Measurements from ENCODE around the gene SH2D2A.

SH2D2A gene

DNA sequence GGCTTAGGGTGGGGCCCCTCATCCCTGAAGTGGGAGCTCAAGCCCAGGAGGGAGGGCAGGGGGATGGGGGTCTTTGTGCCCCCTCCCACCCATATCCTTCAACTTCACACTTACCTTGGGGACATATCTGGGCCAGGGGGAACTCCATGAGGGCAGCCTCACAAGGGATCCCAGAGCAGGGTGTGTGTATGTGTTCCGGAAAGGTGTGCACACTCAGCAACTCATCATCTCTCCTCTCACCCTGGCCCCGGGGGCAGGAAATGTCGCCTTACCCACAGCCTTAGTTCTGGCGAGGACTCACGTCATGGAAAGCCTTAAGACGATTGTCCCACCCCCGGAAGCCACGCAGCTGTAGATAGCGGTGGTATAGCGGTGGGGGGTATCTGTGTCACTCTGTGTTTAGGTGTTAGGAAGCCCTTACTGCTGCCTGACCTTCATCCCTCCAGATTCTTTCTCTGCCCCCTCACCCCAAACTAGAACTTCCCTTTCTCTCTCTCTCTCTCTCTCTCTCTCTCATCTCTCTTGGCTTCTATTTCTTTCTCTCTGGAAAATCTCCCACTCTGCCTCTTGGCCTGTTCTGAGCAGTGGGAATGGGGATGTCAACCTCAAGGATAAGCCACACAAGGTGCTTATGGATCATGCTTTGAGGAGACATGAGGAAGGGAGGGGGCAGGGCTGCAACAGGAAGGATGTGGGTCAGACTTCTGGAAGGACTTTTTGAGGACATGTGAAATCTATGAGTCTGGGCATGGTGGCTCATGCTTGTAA is at the start of gene SH2D2A:
SH2D2A (minus strand) TSS at position 288 of the 768 bp plus-strand sequence; CDS start at position 148, 140 bp downstream.
- Histone ChIP-seq H2AFZ (ENCODE audit: low read length, unreplicated experiment) (no peak within 1 kb of the TSS), H3K4me1 (ENCODE audit: control insufficient read depth, insufficient read depth, low read length, unreplicated experiment) (peaks cover 28% of the 10 kb centered on the region), H3K36me3 (ENCODE audit: insufficient read depth, low read length) (no peaks in the 10 kb centered on the region; the same call in 1 of the 2 replicates), H3K79me2 (ENCODE audit: control insufficient read depth, insufficient read depth, low read length, unreplicated experiment) (peaks cover 2% of the 10 kb centered on the region), H3K27me3 (ENCODE audit: insufficient read depth, low read length) (no peaks in the 10 kb centered on the region), H3K27ac (ENCODE audit: low read depth, low read length) (peak within 1 kb of the TSS; percentile 24; the same call in 1 of the 2 replicates), H3K4me3 (ENCODE audit: low read depth, low read length) (no peak within 1 kb of the TSS)

DNA sequence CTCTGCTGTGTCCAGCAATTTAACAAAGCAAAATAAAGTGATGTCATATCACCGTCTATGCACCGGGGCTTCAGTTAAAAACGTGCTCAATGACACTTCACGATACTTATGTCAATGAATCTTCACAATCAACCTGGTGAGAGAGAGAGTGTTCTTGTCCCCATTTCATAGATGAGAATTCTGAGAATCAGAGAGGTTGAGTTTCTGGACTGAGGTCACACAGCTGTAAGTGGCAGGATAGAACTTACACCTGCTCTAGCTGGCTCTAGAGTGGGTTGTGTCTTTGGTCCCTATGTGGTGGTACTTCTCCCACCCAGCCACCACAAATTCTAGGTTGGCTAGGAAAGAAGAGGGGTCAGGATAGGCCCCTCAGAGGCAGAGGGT is 49.2 kb upstream of the SH2D2A start:
- Histone ChIP-seq H3K36me3 (ENCODE audit: insufficient read depth, low read length) (no peaks in the 10 kb centered on the region), H3K27me3 (ENCODE audit: insufficient read depth, low read length) (peaks cover 11% of the 10 kb centered on the region; the same call in 1 of the 2 replicates), H3K79me2 (ENCODE audit: control insufficient read depth, insufficient read depth, low read length, unreplicated experiment) (no peaks in the 10 kb centered on the region), H3K4me3 (ENCODE audit: low read depth, low read length) (no peak overlapping the region), H3K4me1 (ENCODE audit: control insufficient read depth, insufficient read depth, low read length, unreplicated experiment) (peaks cover 9% of the 10 kb centered on the region), H2AFZ (ENCODE audit: low read length, unreplicated experiment) (no peak overlapping the region), H3K27ac (ENCODE audit: low read depth, low read length) (no peak overlapping the region)

DNA sequence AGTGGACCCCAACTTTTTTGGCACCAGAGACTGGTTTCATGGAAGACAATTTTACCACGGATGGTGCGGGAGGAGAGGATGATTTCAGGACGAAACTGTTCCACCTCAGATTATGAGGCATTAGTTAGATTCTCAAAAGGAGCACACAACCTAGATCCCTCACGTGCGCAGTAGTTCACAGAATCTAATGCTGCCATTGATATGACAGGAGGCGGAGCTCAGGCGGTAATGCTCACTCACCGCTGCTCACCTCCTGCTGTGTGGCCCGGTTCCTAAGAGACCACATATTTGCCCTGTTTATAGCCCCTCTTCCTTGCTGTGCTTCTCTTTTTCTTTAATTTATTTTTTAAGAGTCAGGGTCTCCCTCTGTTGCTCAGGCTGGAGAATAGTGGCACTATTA is 48.6 kb upstream of the SH2D2A start:
- peaks cover 8% of the 10 kb centered on the region for H3K4me1 ChIP-seq (ENCODE audit: control insufficient read depth, insufficient read depth, low read length, unreplicated experiment)
- no peak overlapping the region for H2AFZ ChIP-seq (ENCODE audit: low read length, unreplicated experiment)
- no peaks in the 10 kb centered on the region for H3K36me3 ChIP-seq (ENCODE audit: insufficient read depth, low read length)
- H3K27ac ChIP-seq (ENCODE audit: low read depth, low read length), result no peak overlapping the region
- H3K79me2 ChIP-seq (ENCODE audit: control insufficient read depth, insufficient read depth, low read length, unreplicated experiment), result no peaks in the 10 kb centered on the region
- H3K4me3 ChIP-seq (ENCODE audit: low read depth, low read length), result no peak overlapping the region
- peaks cover 15% of the 10 kb centered on the region; the same call in 1 of the 2 replicates for H3K27me3 ChIP-seq (ENCODE audit: insufficient read depth, low read length)

DNA sequence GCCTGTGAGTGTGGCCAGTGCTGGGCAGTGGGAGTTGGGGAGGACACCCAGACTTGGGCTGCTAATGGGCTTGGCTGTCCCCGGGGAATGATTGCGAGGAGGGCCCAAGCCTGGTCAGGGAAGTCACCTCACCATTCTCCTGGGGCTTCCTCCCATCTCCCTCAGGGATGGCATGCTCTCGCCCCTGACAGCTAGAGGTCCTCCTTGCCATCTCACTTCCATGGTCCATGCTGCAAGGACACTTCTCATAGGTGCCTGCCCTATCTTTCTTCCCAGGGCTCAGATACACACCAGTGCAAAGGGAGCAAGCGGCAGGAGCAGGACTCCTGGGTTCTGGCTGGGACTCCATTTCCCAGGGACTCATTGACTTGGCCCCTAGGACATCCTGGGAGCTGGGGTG is 48.1 kb upstream of the SH2D2A start:
- no peak overlapping the region for H2AFZ ChIP-seq (ENCODE audit: low read length, unreplicated experiment)
- no peak overlapping the region for H3K27ac ChIP-seq (ENCODE audit: low read depth, low read length)
- no peak overlapping the region for H3K4me3 ChIP-seq (ENCODE audit: low read depth, low read length)
- H3K36me3 ChIP-seq (ENCODE audit: insufficient read depth, low read length), result no peaks in the 10 kb centered on the region
- H3K27me3 ChIP-seq (ENCODE audit: insufficient read depth, low read length), result peaks cover 16% of the 10 kb centered on the region; the same call in 1 of the 2 replicates
- H3K4me1 ChIP-seq (ENCODE audit: control insufficient read depth, insufficient read depth, low read length, unreplicated experiment), result peaks cover 4% of the 10 kb centered on the region
- no peaks in the 10 kb centered on the region for H3K79me2 ChIP-seq (ENCODE audit: control insufficient read depth, insufficient read depth, low read length, unreplicated experiment)

DNA sequence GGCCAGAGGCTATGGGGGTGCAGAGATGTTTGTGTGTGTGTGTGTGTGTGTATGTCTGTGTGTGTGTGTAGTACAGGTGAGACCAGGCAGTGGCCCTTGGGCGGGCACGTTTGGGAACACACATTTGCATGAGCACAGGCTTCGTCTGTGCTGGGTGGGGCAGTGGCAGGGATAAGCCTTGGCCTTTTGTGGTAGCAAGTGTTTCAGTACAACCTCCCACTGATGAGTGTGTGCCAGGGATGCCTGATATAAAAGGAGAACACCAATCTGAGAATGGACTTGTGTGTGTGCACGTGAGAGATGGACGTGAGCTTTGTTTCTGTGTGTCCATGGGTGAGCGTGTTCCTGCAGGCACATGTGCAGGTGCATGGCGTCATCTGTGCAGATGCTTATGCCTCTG is 47.0 kb upstream of the SH2D2A start:
- peaks cover 24% of the 10 kb centered on the region for H3K27me3 ChIP-seq (ENCODE audit: insufficient read depth, low read length)

DNA sequence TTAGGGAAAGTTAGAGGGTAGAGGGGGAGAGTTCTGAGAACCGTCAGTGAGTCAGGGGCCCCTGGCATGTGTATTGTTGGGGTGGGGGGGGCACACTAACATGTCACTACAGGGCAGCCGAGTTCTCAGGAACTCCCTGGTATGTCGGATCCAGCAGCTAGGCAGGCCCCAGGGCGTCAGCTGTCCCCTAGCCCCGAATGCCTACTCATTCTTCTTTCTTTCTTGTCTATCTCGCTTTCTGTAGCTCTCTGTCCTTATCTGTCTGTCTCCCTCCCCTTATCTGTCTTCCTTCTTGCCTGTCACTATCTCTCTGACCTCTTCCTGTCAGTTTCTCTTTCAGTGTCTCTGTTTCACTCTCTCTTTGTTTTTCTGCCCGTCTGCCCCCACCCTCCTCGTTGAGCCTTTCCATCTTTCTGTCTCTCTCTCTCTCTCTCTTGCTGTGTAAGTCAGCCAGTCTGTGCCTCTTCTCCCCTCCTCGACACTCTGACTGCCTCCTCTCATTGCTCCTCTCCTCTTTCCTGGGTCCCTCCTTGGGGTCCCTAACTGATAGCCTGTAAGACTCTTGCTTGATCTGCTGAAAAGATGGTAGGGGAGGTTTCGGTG is 46.5 kb upstream of the SH2D2A start:
- H3K79me2 ChIP-seq (ENCODE audit: control insufficient read depth, insufficient read depth, low read length, unreplicated experiment), result no peaks in the 10 kb centered on the region
- H3K36me3 ChIP-seq (ENCODE audit: insufficient read depth, low read length), result no peaks in the 10 kb centered on the region
- no peak overlapping the region for H3K4me3 ChIP-seq (ENCODE audit: low read depth, low read length)
- H3K4me1 ChIP-seq (ENCODE audit: control insufficient read depth, insufficient read depth, low read length, unreplicated experiment), result peaks cover 3% of the 10 kb centered on the region
- H2AFZ ChIP-seq (ENCODE audit: low read length, unreplicated experiment), result no peak overlapping the region
- H3K27me3 ChIP-seq (ENCODE audit: insufficient read depth, low read length), result peaks cover 30% of the 10 kb centered on the region
- no peak overlapping the region for H3K27ac ChIP-seq (ENCODE audit: low read depth, low read length)

More for the DNA sequence above, 47.0 kb upstream of the SH2D2A start:
- Histone ChIP-seq H3K79me2 (ENCODE audit: control insufficient read depth, insufficient read depth, low read length, unreplicated experiment) (no peaks in the 10 kb centered on the region), H3K36me3 (ENCODE audit: insufficient read depth, low read length) (no peaks in the 10 kb centered on the region), H3K27ac (ENCODE audit: low read depth, low read length) (no peak overlapping the region), H2AFZ (ENCODE audit: low read length, unreplicated experiment) (no peak overlapping the region), H3K4me1 (ENCODE audit: control insufficient read depth, insufficient read depth, low read length, unreplicated experiment) (peaks cover 3% of the 10 kb centered on the region), H3K4me3 (ENCODE audit: low read depth, low read length) (no peak overlapping the region)

DNA sequence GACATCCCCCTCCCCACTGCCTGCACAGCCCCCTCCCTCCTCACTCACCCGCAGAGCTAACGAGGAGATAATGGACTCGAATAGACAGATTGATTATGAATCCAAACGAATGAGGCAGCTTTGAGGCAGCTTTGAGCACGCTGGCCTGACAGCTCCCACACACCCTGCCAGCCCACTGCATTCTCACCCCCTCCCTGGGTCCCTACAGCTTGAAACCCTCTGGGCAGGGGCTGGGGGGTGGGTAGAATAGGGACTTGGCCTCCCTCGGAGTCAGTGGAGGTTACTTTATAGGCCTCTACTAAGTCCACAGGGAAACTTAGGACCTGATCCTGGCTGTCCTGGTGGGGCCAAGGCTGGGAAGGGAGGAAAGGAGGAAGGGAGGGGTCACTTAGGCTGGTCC is 45.9 kb upstream of the SH2D2A start:
- Histone ChIP-seq H3K4me1 (ENCODE audit: control insufficient read depth, insufficient read depth, low read length, unreplicated experiment) (peaks cover 3% of the 10 kb centered on the region), H3K27me3 (ENCODE audit: insufficient read depth, low read length) (peaks cover 35% of the 10 kb centered on the region), H3K27ac (ENCODE audit: low read depth, low read length) (no peak overlapping the region), H3K36me3 (ENCODE audit: insufficient read depth, low read length) (no peaks in the 10 kb centered on the region), H3K79me2 (ENCODE audit: control insufficient read depth, insufficient read depth, low read length, unreplicated experiment) (no peaks in the 10 kb centered on the region), H3K4me3 (ENCODE audit: low read depth, low read length) (no peak overlapping the region), H2AFZ (ENCODE audit: low read length, unreplicated experiment) (no peak overlapping the region)

DNA sequence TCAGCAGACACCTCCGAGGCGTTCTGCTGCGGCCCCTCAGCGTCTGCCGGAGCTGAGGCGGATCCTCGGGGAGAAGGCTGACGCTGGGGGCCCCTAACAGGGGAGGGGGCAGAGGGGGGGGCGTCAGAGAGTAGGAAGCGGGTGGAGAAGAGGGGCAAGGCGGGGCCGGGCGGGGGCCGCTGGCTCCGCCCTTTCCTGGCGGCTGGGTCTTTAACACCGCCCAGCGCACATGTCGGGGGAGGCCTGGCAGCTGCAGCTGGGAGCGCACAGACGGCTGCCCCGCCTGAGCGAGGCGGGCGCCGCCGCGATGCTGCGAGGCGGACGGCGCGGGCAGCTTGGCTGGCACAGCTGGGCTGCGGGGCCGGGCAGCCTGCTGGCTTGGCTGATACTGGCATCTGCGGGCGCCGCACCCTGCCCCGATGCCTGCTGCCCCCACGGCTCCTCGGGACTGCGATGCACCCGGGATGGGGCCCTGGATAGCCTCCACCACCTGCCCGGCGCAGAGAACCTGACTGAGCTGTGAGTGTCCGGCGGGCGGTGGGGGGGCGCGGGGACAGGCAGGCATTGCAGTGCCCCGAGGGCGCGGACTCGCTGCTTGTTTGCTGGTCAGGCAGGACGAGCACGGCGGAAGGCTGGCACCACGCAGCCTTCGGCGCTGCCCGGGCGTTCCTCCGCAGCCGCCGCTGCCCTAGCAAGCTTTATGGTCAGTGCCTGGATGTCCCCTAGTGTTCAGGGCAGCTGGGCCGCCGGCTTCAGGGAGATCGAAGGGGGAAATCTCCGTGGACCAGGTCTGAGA is 44.2 kb upstream of the SH2D2A start, which contains the start of gene NTRK1:
NTRK1 (plus strand) TSS at position 238 of the 796 bp plus-strand sequence; CDS start at position 308, 70 bp downstream.
- H2AFZ ChIP-seq (ENCODE audit: low read length, unreplicated experiment), result peak within 1 kb of the TSS; percentile 73

DNA sequence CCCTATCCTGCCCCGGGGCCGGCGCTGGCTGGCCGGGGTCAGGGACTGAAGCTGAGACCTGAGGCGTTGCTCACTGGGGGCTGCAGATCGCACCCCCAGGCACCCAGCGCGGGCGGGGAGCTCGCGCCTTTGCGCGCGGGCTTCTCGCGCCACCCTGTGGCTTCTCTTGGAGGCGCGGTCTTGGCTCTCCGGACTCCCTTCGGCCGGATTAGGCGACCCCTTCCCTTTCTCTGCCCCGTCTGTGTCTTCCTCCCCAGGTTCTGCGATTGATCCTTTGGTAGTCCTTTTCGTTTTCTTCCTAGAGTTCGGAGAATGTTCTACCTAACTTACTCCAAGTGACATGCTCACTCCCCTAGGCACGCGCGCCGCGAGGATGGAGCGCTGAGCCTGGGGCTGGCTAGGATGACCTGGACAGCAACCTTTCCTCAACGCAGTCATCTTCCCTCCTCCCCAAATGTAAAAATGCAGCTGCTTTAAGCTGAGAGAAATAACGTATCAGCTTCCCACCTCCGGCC is 43.5 kb upstream of the SH2D2A start:
- H3K36me3 ChIP-seq (ENCODE audit: insufficient read depth, low read length), result no peaks in the 10 kb centered on the region
- H2AFZ ChIP-seq (ENCODE audit: low read length, unreplicated experiment), result peak overlapping the region; percentile 73
- H3K79me2 ChIP-seq (ENCODE audit: control insufficient read depth, insufficient read depth, low read length, unreplicated experiment), result no peaks in the 10 kb centered on the region
- peaks cover 39% of the 10 kb centered on the region for H3K27me3 ChIP-seq (ENCODE audit: insufficient read depth, low read length)
- H3K4me3 ChIP-seq (ENCODE audit: low read depth, low read length), result peak overlapping the region; percentile 79
- peaks cover 3% of the 10 kb centered on the region for H3K4me1 ChIP-seq (ENCODE audit: control insufficient read depth, insufficient read depth, low read length, unreplicated experiment)
- H3K27ac ChIP-seq (ENCODE audit: low read depth, low read length), result no peak overlapping the region

More for the DNA sequence above, 44.2 kb upstream of the SH2D2A start, which contains the start of gene NTRK1:
- Histone ChIP-seq H3K27ac (ENCODE audit: low read depth, low read length) (no peak within 1 kb of the TSS), H3K27me3 (ENCODE audit: insufficient read depth, low read length) (peaks cover 39% of the 10 kb centered on the region), H3K79me2 (ENCODE audit: control insufficient read depth, insufficient read depth, low read length, unreplicated experiment) (no peaks in the 10 kb centered on the region), H3K36me3 (ENCODE audit: insufficient read depth, low read length) (no peaks in the 10 kb centered on the region), H3K4me1 (ENCODE audit: control insufficient read depth, insufficient read depth, low read length, unreplicated experiment) (peaks cover 3% of the 10 kb centered on the region), H3K4me3 (ENCODE audit: low read depth, low read length) (peak within 1 kb of the TSS; percentile 79)

DNA sequence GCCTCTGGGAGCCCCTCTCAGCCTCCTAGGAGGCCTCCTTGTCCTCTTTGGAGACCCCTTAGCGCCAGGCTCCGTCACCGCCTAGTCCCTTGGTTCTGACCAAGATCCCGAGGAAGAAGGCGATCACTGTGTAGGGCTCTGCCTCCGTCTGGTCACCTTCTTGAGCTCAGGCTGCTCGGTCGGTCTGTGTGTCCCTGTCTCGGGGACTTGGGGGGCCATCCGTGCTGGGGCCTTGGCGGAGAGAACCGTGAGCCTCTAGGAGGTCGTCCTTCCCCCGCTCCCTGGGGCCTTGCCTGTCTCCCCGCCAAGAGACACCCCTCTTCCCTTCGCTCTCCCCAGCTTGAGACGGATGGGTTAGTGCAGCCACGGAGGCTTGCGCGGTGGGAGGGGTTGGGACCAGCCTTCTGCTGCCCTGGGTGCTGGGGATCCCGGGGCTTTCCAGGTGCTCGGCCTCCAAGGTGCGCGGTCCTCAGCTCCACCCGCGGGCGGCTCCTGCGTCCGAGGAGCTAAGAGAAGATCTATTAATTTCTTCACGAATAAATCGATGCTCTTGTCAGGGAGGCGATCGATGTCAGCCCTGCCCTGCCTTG is 43.0 kb upstream of the SH2D2A start:
- peaks cover 39% of the 10 kb centered on the region for H3K27me3 ChIP-seq (ENCODE audit: insufficient read depth, low read length)
- no peaks in the 10 kb centered on the region for H3K36me3 ChIP-seq (ENCODE audit: insufficient read depth, low read length)
- no peak overlapping the region for H3K27ac ChIP-seq (ENCODE audit: low read depth, low read length)
- H3K4me3 ChIP-seq (ENCODE audit: low read depth, low read length), result peak overlapping the region; percentile 79
- peaks cover 3% of the 10 kb centered on the region for H3K4me1 ChIP-seq (ENCODE audit: control insufficient read depth, insufficient read depth, low read length, unreplicated experiment)
- H3K79me2 ChIP-seq (ENCODE audit: control insufficient read depth, insufficient read depth, low read length, unreplicated experiment), result no peaks in the 10 kb centered on the region
- peak overlapping the region; percentile 3 for H2AFZ ChIP-seq (ENCODE audit: low read length, unreplicated experiment)
